NT2/D1 (cell line): ENCODE data around the gene KLF15.

Experiments
- DNase-seq: peaks from one replicate; pipeline ENCODE4 v3.0.0-alpha.2; 2011; ENCODE audit warnings: low read depth, low spot score
- H3K27me3 ChIP-seq: 2 replicates; pipeline ENCODE4 v1.6.0; 2011; ENCODE audit warnings: mild to moderate bottlenecking; ENCODE audit not compliant: insufficient read length, insufficient read depth
- H3K36me3 ChIP-seq: 2 replicates; pipeline ENCODE4 v1.6.1; 2011; ENCODE audit warnings: mild to moderate bottlenecking, low read length, mixed read lengths; ENCODE audit not compliant: insufficient read depth, insufficient read length
- H3K4me1 ChIP-seq: 2 replicates; pipeline ENCODE4 v1.5.1; 2011; ENCODE audit not compliant: insufficient read depth, insufficient read length
- H3K4me3 ChIP-seq: 2 replicates; pipeline ENCODE4 v1.5.1; 2011; ENCODE audit warnings: low read depth; ENCODE audit not compliant: insufficient read length
- H3K9ac ChIP-seq: 2 replicates; pipeline ENCODE4 v1.6.0; 2011; ENCODE audit warnings: low read depth; ENCODE audit not compliant: insufficient read length
- H3K9me3 ChIP-seq: 2 replicates; pipeline ENCODE4 v1.5.1; 2011; ENCODE audit warnings: mild to moderate bottlenecking, low read length; ENCODE audit not compliant: insufficient read depth
- SUZ12 ChIP-seq: IDR thresholded peaks from 2 replicates; pipeline ENCODE4 v1.6.1; 2011; ENCODE audit not compliant: insufficient read length, insufficient read depth; ENCODE audit errors: extremely low read depth
- YY1 ChIP-seq: IDR thresholded peaks from 2 replicates; pipeline ENCODE4 v1.6.1; 2011; ENCODE audit not compliant: insufficient read length, insufficient read depth
- ZNF274 ChIP-seq: IDR thresholded peaks from 2 replicates; pipeline ENCODE4 v1.6.1; 2011; ENCODE audit warnings: mild to moderate bottlenecking, low read depth, low read length

Gene KLF15

DNA sequence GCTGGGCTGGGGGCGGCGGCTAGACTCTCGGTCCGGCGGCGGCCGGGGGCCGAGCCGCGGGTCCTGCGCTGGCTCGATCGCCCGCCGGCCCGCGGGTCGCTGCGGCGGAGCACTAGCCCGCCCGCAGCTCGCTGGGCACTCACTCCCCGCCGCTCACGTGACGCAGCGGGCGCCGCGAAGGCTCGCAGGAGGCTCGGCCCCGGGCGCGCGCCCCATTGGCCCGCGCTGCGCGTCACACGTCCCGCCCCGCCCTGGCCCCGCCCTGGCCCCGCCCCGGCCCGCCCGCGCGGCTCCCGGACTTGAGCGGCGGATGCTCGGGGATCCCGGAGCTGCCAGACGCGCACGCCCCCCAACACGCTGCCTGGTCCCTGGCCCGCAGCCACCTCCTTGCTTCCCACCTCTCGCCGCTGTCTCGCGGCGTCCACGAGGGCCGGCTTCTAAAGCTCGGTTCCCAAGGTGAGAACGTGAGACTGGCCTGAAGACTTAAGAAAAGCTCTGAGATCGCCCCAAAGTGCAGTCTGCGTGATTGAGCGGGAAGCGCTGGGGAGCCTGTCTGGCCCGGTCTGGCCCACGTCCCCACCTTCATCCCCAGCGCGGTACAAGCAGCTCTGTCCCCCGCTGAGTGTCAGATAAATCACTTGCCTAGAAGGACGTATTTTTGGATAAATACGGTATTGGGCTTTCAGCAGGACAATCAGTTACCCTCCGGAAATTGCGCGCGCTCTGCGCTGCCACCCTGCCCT lies at the start of gene KLF15:
Gene KLF15, minus strand, starts transcription at position 114 of the 743 bp plus-strand sequence. CDS start 4,486 bp downstream, outside the sequence.
- H3K9me3 ChIP-seq: peaks cover 11% of the 10 kb centered on the region
- H3K36me3 ChIP-seq: no peaks in the 10 kb centered on the region
- peaks cover 19% of the 10 kb centered on the region for H3K4me1 ChIP-seq
- TF ChIP-seq ZNF274: no peak
- TF ChIP-seq SUZ12: no peak
- no peak for TF ChIP-seq YY1
- peak within 1 kb of the TSS; percentile 66 for H3K4me3 ChIP-seq
- peak within 1 kb of the TSS; percentile 88 for H3K9ac ChIP-seq
- peaks cover 27% of the 10 kb centered on the region for H3K27me3 ChIP-seq
- peak; percentile 75 for DNase-seq

DNA sequence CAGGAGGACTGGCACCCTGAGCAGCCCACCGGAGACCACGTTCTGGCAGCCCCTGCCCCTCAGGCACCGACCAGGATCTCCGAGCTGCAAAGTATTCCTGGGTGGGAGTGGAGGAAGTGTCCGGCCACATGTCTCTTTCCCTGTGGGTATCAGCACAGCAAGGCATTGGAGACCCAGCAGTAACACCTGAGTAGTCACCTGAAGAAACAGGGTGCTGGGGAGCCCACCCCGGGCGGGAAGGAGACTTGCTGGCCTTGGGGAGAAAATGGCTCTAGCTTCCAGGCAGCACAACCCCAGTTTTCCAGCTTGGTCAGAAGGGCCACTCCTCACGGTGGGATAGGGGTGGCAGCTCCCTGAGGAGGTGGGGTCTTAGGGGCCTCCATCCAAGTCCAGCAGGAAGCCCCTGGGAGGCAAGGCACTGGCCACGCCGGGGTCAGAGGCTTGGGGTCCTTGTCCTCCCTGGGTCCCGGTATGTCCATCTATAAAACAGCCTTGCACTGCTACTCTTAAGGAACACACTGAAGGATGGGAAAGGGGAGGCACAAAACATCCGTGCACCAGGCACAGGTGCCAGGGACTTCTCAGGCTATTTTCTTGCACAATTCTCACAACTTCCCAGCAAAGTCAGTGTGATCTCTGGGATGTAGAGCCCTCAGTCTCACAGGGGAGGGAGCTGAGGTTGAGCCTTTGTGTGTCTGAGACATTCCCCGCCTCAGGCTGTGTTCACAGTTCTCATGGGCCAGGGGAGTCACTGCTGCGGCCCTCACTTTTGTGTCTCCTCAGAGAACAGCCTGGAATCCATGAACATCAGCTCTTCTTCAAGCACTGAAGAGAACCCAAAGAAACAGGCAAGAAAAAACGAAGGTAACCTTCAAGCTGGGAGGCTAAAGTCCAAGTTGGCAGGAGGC lies 49.4 kb upstream of the KLF15 start:
- Histone ChIP-seq H3K36me3 (no peaks in the 10 kb centered on the region), H3K4me1 (peaks cover 18% of the 10 kb centered on the region), H3K9me3 (no peaks in the 10 kb centered on the region), H3K9ac (no peak overlapping the region), H3K4me3 (no peak overlapping the region), H3K27me3 (peaks cover 3% of the 10 kb centered on the region)
- no peak for TF ChIP-seq SUZ12
- no peak for TF ChIP-seq ZNF274
- no peak for TF ChIP-seq YY1
- DNase-seq: no peak

DNA sequence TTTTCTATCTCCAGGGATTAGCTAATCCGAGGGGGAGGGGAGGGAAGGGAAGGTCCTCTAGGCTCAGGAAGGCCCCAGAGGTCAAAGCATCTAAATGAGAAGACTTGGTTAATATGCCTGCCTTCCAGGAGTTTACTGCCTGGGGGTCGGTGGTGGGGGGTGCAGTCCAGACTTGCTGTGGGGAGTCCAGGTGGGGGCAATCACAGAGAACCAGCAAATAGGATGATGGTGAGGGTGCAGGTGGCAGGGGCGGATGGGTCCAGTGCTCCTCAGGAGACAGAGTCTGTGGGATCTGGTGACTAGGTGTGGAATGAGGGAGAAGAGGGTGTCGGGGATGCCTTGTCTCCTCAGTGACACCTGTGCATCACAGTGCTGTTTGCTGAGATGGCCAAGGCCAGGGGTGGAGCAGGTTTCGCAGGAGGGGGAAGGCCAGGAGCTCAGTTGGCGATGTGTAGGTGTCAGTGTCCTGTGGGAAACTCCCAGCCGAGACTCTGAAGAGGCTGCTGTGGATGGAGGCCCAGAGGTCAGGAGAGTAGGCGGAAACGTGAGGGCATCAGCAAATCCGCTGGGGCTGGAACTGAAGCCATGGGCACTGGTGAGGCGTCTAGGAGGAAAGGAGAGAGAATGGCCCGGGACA lies 45.6 kb upstream of the KLF15 start:
- H3K36me3 ChIP-seq: no peaks in the 10 kb centered on the region
- no peak overlapping the region for H3K9ac ChIP-seq
- no peak for TF ChIP-seq ZNF274
- TF ChIP-seq YY1: no peak
- no peak for TF ChIP-seq SUZ12
- H3K4me1 ChIP-seq: peaks cover 12% of the 10 kb centered on the region
- no peaks in the 10 kb centered on the region for H3K27me3 ChIP-seq
- no peak overlapping the region for H3K4me3 ChIP-seq
- DNase-seq: peak; percentile 30
- H3K9me3 ChIP-seq: no peaks in the 10 kb centered on the region

DNA sequence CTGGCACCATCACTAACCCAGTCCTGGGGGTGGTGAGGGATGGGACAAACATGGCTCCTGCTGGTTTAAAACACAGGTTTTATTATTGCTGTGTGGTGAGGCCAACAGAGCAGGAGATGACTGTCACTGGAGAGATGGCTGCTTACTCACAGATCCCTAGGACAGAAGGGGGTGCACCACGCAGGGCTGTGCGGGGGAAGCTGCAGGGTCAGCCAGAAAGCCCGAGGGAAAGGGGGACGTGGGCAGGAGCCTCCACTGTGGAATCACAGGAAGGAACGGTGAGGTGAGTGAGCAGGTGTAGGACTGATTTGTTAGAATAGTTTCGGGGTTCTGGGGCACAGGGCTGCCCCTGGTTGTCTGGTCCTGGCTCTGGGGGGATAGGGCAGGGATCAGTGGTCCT lies 45.0 kb upstream of the KLF15 start:
- Histone ChIP-seq H3K36me3 (no peaks in the 10 kb centered on the region), H3K4me1 (peaks cover 12% of the 10 kb centered on the region), H3K27me3 (no peaks in the 10 kb centered on the region), H3K9me3 (no peaks in the 10 kb centered on the region), H3K4me3 (no peak overlapping the region), H3K9ac (no peak overlapping the region)
- DNase-seq: no peak
- TF ChIP-seq SUZ12: no peak
- TF ChIP-seq YY1: no peak
- TF ChIP-seq ZNF274: no peak

DNA sequence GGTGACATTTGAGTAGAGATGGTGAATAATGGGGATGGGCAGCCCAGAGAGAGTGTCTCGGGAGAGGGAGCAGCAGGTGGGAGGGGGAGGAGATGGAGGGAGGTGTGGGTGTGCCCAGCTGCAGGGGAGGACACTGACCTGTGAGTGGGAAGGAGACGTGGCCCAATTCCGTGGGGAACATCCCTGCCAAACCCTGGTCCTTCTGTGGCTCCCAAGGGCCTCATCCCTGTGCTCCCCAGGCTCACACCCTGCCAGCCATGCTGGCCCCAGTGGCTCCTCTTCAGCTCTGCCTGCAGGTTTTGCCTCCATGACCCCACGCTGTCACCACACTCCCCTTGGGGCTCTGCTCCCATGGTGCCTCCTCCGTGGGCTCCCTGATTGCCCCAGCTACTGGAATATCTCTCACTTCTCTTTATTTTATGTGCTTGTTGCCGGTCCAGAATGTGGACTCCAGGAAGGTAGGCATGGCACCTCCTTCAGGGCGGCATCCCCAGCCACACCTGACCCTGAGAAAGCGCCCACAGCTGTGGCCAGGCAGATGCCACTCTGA lies 44.5 kb upstream of the KLF15 start:
- Histone ChIP-seq H3K4me3 (no peak overlapping the region), H3K4me1 (peaks cover 12% of the 10 kb centered on the region), H3K9ac (no peak overlapping the region), H3K9me3 (no peaks in the 10 kb centered on the region), H3K27me3 (no peaks in the 10 kb centered on the region), H3K36me3 (no peaks in the 10 kb centered on the region)
- no peak for DNase-seq
- TF ChIP-seq ZNF274: no peak
- TF ChIP-seq SUZ12: no peak
- no peak for TF ChIP-seq YY1

DNA sequence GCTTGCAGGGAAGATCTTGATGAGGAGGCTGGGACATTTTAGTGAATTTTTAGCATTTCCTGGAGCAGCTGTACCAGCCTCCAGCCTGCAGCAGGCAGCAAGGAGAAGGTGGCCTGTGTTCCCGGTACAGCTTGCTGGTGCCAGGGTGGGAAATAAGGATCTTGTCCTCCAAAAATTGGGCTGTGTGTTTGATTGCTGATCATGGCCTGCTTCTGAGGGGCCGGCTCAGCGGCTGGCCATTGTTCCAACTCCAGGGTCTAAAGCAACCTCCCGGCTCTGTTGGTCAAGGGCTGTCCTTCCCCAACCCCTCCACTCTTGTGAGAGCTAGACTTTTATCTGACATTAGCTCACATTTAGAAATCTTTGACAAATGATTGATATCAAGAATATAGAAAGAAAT lies 42.5 kb upstream of the KLF15 start:
- DNase-seq: no peak
- TF ChIP-seq ZNF274: no peak
- no peak for TF ChIP-seq YY1
- no peak for TF ChIP-seq SUZ12
- H3K9ac ChIP-seq: no peak overlapping the region
- H3K9me3 ChIP-seq: no peaks in the 10 kb centered on the region
- H3K4me1 ChIP-seq: peaks cover 9% of the 10 kb centered on the region
- no peaks in the 10 kb centered on the region for H3K36me3 ChIP-seq
- no peaks in the 10 kb centered on the region for H3K27me3 ChIP-seq
- no peak overlapping the region for H3K4me3 ChIP-seq
